ENCODE results near the gene MORN5. TPM values are rescaled to one million over a fixed set of nuclear protein-coding genes. Genes with fewer than 3 reads are reported as not detected.

The MORN5 gene
- total RNA-seq: not detected in 2 replicates

DNA sequence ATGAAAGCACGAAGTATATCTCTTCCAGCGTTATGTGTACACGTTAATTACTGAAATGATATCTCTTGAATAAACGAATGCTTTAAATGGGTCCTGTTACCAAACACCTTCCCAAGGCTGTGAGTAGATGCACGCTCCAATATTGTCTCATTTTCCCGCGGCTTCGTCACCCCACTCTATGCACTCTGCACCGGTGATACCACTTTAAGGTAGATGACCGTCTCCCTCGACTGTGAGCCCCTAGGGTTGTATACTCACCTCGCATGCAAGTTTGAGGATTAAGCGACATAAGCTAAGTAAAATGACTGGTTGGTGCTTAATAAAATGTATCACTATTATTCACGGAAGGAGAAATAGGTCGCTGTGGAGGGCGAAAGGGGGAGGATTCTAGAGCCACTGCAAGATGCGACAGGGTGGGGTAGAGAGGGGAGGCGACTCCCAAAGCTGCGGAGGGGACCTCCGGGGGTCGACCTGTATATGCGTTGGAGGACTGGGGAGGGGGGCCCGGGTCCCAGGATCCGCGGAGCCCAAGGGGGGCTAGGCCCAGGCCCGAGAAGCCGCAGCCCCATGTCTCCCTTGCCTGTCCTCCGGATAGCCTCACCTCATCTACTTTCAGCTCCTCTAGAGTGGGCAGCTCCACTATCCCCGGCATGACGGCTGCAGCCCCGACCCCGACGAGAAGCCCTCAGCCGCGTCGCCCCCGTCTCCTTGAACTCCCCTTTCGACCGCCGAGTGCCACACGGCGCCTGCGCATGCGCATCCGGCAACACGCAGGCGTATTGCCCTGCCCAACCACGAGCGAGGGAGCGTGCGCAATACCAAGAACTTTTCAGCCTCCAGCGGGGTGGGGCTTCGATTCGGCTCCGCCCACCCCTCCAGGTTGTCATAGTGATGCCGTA is at the start of gene MORN5, which contains the start of gene NDUFA8:
TSS of gene MORN5 (plus strand) at position 883 of the 899 bp plus-strand sequence. CDS start 65 bp downstream, outside the sequence.
TSS of gene NDUFA8 (minus strand) at position 754 of the 899 bp plus-strand sequence. CDS start at position 652, 102 bp downstream.

DNA sequence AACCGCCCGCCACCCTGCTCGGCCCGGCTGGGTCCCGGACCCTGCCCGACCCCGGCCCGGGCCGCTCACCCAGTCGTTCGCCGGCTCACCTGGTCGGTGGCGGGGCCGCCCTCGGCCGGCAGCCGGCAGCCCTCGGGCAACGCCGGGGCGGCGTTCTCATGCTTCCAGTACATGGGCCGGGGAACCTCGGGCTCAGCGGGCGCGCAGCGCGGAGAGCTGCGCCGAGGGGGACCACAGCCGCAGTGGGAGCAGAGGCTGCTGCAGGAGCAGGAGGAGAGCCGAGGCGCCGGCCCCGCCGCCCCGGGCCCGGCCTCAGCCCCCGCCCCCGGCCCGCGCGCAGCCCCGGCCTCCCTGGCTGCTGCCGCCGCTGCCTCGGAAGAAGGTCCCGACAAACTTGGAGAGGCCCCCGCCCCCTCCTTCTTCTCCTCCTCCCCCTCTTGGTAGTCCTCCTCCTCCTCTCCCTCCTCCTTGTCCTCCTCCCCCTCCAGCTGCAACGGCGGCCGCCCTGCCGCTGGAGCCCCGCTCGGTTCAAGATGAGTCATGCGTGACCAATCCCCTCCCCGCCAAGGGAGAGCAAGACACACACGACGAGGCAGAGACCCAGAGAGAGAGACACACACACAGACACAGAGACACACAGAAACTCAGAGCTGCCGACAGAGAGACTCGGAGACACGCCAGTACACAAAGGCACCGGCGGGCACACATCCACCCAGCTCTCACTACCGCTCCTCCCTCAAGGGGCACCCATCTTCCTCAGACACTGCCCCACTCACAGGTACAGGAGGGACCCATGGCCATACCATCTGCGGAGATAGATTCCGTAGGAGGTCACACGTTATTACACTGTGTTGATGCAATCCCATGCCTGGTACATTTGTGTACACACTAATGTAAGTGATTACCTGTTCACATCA is 69.1 kb downstream of the MORN5 start, which contains the start of gene LHX6:
TSS of gene LHX6 (minus strand) at position 390 of the 917 bp plus-strand sequence. CDS start at position 173, 217 bp downstream.

Other genes starting within 250 kb of the MORN5 start
- 1.9 and 2.9 TPM in 2 replicates for gene TTLL11, start 66.6 kb upstream of the MORN5 start, total RNA-seq
- gene NDUFA8, start 129 bp upstream of the MORN5 start, total RNA-seq: 52.6 and 55.9 TPM in 2 replicates
- not detected in 2 replicates for gene LHX6, start 69.0 kb downstream of the MORN5 start, total RNA-seq
- gene RBM18, start 104.9 kb downstream of the MORN5 start, total RNA-seq: 6.5 and 7.0 TPM in 2 replicates
- gene MRRF, start 105.0 kb downstream of the MORN5 start, total RNA-seq: 30.9 and 38.8 TPM in 2 replicates
- gene PTGS1, start 211.1 kb downstream of the MORN5 start, total RNA-seq: under 0.01 and 0.91 TPM in 2 replicates